ENCODE results near the gene CALCB.

The CALCB gene

GRCh38 chr11:15119352-15119751 is 46.0 kb downstream of the CALCB start:
- DNase-seq, result no peak

DNA sequence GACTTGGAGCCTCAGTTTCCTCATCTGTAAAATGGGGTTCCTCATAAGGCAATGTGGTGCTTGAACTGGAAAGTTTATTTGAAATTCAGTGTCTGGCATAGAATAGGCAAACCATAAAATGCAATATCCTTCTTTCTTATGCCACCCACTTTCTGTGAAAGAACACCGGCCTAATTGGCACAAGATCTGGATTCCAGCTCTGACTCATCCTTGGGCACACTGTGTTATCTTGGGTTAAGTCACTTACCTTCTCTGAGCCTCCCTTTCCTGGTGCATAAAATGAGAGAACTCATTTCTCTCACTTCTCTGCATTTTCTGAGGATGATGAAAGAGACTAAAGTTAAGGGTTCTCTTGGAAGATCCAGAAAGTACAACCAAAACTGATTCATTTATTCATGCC is 46.4 kb downstream of the CALCB start:
- DNase-seq, result no peak

DNA sequence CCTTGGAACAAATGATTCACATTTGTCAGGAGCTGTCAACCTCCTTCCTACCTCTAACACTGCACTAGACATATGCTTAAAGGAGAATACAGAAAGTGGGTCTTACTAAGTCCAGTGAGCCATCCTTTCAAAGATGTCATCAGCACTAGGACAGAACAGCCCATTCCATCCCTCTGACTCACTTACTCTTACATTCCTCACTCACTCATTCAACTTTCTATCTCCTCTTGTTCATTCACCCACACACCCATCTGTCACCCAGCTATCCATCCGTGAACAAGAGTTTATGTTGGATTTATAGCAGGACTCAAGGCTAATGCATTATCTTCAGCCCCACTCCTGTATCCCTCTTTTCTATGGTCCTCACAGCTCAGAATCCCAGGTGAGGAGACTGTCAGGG is 50.5 kb downstream of the CALCB start:
- no peak for DNase-seq

GRCh38 chr11:15124528-15124927 is 51.1 kb downstream of the CALCB start:
- DNase-seq, result no peak

DNA sequence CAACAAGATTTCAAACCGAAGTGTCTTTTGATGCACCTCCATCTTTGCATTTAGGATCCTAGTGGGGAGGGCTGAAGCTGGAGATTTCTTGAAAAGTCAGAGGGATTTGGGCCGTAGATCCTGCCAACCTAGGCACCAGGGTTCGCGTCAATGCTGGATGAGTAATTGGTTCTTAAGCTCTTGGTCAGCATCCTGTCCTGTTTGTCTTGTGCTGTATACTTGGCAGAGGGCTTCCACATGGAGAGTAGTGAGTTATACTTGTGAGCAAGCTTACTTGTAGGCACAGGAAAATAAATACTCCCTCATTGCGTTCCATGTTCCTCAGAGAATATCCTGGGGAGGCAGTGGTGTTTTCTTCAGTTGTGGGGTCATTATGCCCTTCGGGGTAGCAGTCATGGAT is 53.9 kb downstream of the CALCB start:
- no peak for DNase-seq

Data from inflammatory macrophage (primary cell).